T-helper 2 cell (primary cell): ENCODE data around the gene ZNF618.
A peak's percentile ranks its signal among the peaks of the same experiment; 100 is the strongest.
"Not testable (repeated sequence)": the region's sequence is repeated elsewhere in the genome, so short reads cannot be mapped to it uniquely, and the experiment has no call there.

Source experiments
- DNase-seq, 5 experiments: peaks; one replicate each; pipeline versions ENCODE4 v3.0.0 to v3.0.0-alpha.2; 2012 to 2022

Gene ZNF618

DNA sequence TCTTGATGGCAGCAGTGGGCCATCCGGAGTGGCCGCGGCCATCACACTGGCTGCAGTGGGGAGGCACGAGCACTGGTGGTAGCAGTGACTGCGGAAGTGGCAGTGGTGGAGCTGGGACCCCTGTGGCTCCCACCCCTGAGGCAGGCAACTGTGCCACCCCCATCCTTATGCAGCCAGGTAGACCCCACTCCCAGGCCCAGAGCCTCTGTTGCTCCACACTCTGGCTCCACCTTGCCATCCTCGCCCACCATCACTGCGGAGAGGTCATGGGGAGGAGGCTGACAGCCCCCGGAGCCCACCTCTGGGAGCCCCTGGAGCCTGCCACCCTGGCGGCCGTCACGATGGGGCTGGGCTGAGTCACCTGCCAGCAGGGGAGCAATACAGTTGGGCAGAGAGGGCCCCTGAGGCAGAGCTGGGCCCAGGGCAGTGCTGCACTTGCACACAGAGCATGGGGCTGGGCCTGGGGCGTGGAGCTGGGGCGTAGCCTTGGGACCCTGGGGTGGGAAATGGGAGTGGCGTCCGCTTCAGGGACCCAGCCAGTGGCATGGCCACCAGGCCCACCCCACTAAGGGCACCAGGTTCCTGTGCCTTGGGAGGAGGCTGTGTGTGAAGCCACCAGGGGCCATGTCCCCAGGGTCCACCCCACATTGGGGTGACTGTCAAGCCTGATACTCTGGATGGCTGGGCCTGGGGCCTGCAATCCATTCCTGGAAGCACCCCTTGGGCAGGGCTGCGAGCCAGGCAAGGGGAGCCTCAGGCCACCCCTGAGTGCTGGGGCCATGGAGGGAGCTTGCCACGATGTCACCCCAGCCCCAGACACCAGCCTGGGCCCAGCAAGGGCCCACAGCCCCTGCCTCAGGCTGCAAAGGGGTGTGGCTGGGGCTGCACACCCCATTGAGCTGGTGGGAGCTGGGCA, 194.3 kb downstream of the ZNF618 start:
- DNase-seq = no peak

DNA sequence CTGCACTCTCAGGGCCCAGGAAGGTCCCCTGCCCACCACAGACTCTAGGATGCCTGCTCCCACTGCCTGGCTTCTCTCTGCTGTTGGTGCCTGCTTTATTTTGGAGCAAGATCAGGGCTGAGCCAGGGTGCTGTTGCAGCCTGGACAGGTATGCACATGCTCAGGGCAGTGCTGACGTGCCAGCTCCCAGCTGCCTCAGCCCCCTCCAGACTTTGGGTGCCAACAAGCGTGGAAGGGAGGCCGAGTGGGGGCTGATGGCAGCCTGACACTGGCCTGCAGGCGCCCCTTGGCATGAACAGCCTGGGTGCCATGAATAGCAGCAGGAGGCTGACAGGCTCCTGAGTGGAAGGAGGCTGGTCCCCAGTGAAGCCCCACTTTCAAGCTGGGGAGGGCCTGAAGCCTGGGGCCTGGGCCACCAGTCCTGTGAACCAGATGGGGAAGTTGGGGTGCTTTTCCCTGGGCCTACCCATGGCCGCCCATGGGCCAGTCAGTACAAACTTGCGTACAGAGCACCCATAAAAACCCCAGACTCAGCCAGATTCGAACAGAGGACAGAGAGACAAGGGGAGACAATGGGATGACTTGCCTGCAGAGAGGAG, 195.2 kb downstream of the ZNF618 start:
- no peak for DNase-seq

DNA sequence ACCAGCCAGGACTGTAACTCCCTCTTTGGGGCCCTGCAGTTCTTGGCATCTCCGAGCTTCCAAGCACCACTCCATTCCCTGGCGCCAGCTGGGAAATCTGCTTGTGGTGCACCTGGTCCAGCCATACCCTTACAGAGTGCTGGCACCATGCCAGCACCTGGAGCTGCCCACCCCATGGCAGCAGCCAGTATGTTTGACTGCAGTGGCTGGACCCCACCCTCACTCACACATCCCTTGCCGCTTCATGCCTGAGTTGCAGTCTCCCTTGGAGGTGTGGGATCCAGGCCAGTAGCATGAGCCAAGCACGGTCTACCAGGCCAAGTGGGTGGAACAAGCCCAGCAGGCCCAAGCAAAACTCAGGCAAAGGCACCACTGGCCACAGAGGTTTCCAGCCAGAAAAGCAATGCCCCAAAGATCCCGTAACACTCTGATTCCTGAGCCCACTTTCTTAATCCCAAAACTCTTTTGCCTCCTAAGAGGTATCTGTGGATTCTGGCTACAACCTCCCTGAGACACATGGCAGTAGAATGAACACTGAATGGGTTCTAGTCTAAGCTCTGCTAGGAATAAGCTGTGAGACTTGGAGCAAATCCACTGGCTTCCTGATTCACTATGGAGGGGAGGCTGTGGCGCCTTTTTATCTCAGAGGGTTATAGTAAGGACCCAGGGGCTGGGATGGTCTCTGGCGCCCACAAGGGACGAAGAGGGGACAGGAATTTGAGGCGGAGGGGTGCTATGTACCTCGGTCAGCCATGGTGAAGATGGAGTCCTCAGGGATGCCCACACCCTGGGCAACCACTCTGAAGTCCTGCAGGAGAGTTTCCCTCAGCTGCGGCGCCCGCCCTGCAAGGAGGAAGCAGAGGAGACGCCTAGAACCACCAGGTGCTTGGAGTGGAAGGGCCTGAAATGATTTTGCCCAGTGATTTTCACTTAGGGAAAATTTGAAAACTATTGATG, 196.4 kb downstream of the ZNF618 start:
- DNase-seq = no peak

DNA sequence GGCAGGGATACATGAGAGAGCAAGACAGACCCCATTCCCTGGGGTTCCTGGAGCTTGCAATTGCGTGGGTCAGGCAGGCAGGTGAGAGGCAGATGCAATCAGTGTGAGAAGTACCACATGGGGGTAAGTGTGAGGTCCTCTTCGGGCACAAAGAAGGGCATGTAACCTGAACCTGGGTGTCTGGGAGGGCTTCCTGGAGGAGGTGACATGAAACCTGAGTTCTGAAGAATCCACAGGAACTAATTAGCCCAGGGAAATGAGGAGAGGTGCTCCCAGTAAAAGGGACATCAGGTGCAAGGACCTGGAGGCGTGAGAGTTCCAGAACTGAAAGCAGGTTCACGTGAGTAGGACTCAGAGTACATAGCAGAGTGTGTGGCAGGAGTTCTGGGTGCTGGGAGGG, 199.5 kb downstream of the ZNF618 start:
- DNase-seq = no peak

DNA sequence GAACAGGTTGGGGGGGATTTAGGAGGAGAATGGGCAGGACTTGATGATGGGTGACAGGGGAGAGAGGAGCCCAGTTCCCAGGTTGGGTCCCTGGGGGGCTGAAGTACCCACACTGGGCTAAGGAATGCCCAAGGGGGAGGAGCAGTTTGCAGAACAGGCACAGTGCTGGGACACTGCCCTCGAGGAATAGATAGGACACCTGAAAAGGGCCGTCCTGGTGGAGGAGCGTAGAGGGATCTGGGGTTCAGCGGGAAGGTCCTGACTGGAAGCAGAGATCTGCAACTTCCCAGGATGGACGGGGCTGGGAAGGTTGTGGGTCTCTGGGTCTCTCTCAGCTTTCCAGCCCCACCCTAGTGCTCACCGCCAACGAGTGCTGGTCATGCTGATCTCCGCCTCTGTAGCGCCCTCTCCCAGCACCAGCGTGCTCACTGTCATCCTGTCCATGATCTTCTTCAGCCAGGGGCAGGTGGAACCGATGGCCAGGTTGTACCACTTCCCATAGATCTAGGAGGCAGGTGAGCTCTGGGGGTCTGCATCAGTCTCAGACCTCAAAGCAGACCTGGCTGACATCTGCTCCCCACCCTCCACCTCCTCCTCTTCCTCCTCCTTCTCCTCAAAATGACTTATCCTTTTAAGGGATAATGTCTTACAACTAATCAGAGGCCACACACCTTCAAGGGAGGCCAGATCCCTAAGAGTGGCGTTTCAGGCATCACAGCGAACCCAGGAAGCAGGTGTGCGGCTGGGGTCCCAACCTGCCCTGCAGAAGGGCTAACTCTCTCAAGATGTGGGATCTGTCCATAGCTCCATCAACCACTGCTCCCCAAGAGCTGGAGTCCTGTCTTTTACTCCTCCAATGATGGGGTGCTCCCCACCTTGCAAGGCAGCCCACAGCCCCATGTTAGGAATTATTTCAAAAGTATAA, 200.4 kb downstream of the ZNF618 start:
- no peak for DNase-seq

DNA sequence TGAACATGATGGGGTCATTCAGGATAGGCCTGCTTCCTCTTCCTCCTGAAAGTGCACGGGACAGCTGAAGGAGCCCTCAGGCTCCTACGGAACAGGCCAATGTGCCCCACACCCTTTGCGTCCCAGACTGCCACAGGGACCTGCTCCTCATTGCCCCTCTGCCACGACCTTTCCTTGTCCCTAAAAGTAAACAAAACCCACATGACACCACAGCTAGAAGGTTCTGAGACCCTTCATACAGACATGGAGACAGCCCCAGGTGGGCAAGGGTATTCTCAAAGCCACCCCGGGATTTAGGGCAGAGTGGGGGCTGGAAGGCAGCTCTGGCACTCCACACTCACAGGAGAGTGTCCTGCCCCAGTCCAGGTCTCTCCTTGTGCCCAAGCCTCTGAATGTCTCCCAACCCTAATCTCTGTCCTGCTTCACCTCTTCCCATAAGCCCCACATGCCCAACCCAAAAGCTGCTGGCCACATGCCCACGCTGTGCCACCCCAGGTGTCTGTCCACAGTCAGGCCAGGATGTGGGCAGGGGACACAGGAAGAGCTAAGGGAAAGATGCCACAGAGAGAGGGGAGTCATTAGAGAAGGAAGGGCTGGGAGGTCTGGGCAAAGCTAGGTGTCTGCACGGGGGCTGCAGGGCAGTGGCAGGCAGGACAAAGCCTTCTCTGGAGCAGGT, 201.2 kb downstream of the ZNF618 start:
- DNase-seq = no peak

DNA sequence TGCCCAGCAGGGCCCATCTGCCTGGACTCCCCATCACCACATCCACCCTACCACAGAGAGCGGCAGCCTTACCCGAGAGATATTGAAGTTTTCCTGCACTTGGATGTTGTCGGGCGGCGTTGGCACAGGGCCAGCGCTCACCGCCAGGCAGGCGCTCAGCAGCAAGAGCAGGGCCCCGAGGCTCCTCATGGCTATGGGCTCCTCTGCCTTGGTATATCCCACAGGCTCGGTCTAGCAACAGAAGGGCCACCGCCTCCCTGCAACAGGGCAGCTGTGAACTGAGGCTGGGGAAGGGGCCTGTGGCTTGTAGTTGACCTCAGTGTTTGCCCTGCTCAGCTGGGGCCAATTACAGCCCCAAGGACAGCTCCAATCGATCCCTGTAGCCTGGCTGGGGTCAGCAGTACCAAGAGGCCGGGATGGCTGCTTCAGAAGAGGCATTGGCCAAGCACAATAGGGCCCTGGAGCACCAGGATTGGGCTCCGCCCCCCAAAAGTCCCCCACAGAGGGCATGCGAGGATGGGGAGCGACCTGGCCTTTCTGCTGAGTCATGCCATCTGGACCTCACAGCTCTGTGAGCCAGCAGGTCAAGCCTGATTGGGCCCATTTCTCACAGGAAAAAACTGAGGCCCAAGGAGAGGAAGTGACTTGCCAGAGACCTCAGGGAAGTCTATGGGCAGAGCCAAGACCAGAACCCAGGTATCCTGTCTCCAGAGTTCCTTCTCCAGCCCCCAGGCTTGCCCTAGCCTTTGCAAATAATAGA, 202.1 kb downstream of the ZNF618 start, which contains the start of gene AMBP:
TSS of gene AMBP (minus strand) at position 280 of the 760 bp plus-strand sequence. CDS start at position 189, 91 bp downstream.
- DNase-seq = no peak

DNA sequence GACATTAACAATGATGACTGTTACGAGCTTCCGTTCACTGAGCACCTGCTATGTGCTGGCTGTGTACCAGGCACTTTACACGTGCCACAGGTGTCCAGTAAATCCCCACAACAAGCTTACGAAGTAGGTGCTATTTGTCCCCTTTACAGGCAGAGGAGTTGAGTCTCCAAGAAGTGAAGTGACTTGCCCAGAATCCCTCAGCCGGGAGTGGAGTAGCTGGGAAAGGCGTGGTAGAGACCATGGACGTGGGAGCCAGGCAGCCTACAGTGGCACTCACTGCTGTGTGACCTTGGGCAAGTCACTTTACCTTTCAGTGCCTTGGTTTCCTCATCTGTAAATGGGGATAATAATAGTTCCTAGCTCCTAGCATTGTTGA, 202.7 kb downstream of the ZNF618 start:
- DNase-seq = no peak

DNA sequence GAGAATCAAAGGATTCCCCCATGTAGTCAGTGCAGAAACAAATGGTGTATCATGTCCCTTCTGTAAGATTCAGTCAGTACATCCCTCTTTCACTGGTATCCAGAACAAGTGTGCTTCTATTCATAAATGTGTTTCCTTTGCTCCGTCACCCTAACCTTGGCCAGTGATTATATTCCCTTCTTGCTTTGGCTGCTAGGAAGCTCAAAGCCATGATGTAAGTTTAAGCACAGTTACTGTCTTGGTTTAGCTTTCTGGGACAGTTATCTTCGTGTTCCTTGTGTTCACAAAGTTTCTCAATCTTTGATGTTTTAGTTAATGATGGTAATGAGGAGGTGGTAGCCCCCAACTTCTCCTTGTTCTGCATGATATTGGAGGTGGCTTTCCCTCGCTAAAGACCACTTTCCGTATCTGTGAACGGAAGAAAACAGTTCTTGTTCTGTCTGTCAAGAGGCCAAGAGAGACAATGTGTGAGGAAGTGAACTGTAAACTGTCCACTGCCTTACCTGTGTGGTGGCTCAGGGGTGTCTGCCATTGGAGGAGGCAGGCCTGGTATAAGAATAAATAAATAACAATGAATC, 204.2 kb downstream of the ZNF618 start:
- no peak for DNase-seq

DNA sequence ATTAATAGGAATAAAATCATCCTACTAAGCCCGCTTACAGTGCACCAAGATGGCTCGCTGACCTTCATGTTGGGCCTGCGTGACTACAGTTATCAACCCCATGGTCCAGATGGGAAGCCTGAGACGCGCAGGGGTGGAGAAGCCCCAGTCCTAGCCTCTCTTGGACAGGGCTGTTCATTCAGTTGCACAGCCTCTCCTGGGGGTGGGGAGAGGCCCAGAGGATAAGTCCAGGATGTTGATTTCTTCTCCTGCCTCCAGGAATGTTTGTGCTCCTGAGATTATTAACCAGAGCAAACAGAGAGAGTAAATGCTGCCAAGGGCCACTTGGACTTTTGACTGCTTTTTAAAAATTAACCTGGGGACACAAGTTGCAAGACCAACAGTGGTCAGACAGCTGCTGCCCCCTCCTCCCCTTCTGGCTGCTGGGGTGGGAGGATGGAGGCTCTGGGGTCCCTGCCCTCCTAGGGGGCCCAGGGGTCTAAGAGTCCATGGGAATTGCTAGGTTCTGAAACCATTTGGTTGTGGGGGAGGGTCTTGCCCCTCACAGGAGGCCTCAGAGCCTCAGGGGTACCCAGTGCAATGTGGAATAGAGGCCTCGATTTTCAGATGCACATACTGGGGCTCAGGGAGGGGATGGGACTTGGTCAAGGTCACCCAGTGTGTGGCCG, 204.8 kb downstream of the ZNF618 start:
- no peak for DNase-seq

DNA sequence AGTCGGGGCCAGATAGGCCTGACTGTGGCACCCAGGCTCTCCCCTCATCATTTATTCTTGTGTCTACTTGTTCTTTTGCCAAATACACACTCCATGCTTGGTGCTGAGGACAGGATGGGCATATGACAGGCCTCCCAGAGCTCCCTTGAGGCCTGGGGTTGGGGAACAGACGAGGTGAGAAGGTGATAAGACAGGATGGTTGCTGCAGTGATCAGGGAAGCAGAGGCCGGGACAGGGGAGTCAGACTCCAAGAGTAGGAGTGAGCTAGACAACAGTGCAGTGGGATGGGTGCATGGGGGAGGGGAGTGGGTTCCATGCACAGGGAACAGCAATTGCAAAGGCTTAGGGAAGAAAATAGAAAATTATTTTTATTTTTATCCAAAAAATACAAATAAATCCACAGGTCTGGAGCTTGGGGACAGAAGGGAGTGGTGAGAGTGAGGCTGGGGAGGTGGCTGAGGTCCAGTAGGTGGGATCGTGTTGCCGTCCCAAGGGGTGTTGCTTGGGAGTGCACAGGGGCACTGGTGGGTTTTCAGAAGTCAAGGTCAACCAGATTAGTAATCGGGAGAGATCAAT, 205.4 kb downstream of the ZNF618 start:
- DNase-seq = no peak

DNA sequence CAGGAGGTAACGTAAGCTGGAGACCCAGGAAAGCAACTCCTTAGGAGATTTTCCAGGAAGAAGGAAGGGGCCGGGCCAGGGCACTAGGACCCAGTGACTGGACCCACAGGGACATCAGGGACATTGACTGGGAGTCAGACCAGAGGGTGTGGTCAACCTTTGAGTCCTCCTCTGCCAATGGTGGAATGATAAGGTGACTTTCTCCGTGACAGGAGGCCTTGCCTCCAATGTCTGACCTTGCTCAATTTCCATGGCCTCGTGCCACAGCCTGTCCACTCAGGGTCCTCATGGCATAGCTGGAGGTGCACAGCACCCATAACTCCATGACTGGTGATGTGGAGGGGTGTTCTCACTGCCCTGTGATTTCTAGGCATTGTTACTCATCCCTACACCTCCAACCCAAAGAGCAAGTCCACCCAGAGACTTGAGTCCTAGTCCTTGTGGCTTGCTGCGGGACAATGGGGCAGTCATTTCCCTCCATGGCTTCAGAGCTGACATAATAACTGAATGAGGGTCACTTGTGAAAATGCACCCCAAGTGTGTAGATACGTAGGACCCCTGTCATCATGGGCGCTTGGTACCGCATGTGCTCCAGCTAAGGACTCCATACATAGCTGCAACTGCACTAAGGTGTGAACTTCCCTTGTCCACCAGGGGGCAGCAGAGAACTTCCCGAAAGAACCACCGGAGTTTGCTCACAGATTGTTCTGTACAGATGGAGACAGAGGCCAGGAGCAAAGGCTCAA, 206.1 kb downstream of the ZNF618 start:
- peak; percentile 22 to 68 (median 61) for DNase-seq

DNA sequence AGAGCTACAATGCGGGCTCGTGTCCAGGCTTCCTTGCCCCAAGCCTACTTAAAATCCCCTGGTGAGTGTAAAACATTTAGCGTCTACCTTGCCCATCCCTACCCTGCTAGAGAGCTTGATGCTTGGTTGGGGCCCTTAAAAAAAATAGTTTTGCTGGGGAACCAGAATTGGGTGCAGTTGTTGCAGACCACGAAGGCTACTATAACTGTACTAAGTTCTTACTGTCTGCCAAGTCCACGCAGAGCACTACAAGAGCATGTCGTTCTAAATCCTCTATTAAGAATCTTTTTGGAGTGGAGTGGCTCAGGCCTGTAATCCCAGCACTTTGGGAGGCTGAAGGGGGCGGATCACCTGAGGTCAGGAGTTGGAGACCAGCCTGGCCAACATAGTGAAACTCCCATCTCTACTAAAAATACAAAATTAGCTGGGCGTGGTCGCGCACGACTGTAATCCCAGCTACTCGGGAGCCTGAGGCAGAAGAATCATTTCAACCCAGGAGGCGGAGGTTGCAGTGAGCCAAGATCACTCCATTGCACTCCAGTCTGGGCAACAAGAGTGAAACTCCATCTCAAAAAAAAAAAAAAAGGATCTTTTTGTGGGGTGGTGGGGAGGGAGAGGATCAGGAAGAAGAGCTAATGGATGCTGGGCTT, 206.8 kb downstream of the ZNF618 start:
- DNase-seq = not testable (repeated sequence)

DNA sequence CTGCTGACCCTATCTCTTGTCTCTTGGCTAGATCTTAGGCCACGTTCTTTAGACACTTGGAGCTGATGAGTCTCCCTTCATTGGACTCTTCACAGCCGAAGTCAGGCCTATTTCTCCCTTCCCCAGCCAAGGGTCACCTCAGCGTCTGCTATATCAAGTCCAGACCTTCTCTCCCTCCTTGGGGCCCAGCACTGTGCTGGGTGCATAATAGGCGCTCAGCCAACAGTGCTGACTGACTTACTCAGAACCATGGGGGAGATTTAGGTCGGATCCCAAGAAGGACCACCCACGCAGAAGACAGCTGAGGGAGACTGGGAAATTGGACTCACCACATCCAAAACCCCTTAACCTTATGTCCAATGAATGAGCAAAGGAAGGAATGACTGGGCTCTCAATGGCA, 207.6 kb downstream of the ZNF618 start:
- DNase-seq = no peak

DNA sequence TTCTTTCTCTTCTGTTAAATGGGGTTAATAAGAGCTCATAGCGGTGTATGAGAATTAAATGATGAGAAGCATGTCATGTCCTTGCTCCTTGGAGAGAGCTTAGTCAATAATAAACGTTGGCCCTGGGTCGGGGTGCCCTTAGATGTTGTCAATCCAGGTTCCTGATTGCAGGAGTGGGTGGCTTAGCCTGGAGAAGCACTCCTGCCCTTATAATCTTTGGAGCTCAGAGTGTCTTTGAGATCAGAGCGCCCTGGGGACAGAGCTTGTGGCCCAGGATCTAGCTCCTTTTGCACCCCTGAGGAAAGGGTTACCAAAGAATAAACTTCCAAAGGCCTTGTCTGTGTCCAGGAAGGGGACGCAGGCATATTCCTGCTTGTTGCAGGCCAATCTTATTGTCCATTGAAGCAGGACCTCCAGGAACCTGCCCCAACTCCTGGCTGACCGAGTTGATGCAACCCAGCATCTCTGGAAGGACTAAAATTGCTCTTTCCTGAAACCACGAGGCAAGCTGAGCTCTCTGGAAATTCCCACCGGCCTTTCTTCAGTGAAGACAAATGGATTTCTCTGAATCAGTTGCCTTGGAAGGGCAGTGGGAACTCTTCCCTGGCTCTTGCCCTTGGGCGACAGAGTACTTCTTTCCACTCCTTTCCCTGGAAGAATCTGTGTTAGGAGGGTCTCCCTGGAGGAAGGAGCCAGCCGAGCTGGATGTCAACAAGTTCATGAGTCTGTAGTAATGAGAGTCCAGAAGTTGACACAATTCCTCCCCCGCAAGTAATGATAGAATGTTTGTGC, 208.4 kb downstream of the ZNF618 start:
- no peak for DNase-seq

DNA sequence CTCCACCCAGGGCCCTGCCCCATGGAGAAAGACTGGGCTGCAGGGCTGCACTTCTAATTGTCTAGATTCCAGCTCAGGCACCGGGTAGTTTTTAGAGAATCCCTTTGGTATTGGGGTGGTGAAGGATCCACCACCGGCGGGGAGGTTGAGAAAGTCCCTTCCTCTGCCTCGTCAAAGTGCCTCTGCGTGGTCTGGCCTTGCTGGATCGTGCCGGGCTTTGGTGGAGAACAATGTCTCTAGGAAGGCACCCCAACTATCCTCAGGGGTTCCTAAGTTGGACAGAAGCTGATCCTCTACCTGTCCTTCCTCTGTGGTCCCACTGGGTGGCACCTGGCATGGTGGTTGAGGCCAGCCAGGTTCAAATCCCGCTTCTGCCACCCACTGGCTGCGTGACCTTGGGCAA, 209.3 kb downstream of the ZNF618 start:
- no peak for DNase-seq

DNA sequence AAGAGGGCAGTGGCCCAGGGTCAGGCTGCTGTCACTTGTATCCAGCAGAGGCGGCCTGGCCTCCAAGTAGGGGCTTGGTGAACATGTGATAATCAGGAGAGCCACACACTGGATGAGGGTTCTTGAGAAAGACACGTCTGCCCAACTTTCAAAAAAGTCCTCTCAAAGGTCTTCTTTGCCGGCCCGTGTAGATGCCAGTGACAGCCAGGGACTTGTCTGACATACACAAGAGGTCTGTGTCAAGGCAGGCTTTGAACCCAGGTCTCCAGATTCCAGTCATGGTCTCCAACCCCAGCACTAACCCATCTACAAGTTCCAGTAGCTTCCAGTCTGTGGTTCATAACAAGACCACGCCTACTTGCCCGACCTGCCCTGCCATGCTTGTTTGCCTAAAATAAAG, 209.9 kb downstream of the ZNF618 start:
- DNase-seq = no peak
